Left ventricle myocardium inferior (tissue), 1 donor: Measurements from ENCODE around the gene NAALADL2. TPM values are rescaled to one million over a fixed set of nuclear protein-coding genes. Genes with fewer than 3 reads are reported as not detected.

Source experiments
- DNase-seq: peaks from one replicate; pipeline ENCODE4 v3.0.0-alpha.2; 2020
- H3K27ac ChIP-seq: fragments of 200-600 bp; replicated peaks from 2 replicates; pipeline ENCODE4 v1.8.0; 2021
- H3K27me3 ChIP-seq: fragments of 200-600 bp; 2 replicates; pipeline ENCODE4 v1.8.0; 2021; ENCODE audit warnings: low read depth
- H3K36me3 ChIP-seq: fragments of 200-600 bp; 2 replicates; pipeline ENCODE4 v1.8.0; 2021
- H3K4me1 ChIP-seq: fragments of 200-600 bp; 2 replicates; pipeline ENCODE4 v1.8.0; 2021
- H3K4me3 ChIP-seq: fragments of 200-600 bp; 2 replicates; pipeline ENCODE4 v1.8.0; 2021; ENCODE audit warnings: mild to moderate bottlenecking, moderate library complexity
- H3K9me3 ChIP-seq: fragments of 200-600 bp; replicated peaks from 2 replicates; pipeline ENCODE4 v1.8.0; 2021
- intact Hi-C: fragments of 100-400 bp; cut with micrococcal nuclease; formaldehyde crosslinking; loops from one replicate; pipeline ENCODE4 v1.11.0; 2022
- total RNA-seq: library from RNA; stranded (reverse); fragmentation: NEBNext Ultra II Directional; extraction: Animal tissue kit (Norgen Biotek cat#: 25700); gene quantifications from one replicate; pipeline ENCODE4 v1.2.1, GENCODE V29; 2021
- TF ChIP-seq, protein P1 (sequence below): fragments of 200-600 bp; IDR thresholded peaks from 2 replicates; pipeline ENCODE4 v1.8.0; 2021; ENCODE audit warnings: antibody characterized with exemption, mild to moderate bottlenecking, borderline replicate concordance
- donor health status: DM: no; HTN: yes; CAD: no; lungs with severe emphysema.

NAALADL2 gene
- total RNA-seq, 1 donor from 2014 or later, result 5.8 TPM

DNA sequence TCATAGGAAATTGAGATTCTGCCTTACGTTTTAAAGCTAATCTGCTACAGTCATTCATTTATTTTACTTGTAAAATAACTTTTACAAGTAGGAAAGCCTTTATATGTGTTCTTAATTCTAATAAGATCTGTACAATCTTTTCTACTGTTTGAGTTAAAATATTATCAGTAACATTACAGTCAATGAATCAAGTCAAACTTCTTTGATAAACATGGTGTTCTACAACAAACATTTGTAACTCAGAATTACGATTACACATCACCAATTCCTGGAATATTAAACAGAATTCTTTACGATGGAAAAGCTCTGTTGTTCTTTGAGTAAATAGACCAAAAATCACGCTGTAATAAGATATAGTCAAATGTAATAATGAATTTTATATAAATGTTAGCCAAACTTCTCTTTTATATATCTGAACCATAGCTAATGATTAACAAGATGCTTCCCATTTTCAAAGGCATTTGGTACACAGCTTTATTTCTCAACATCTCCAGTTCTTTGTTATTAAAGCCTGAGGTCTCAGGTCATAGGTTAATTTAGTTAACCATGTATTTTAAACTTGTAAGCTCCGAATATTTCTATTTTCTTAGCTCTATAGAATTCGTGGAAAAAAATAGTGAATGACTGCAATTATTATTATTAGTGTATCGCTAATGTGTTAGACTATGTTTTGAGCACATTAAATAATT is 232.4 kb downstream of the NAALADL2 start:
- Histone ChIP-seq H3K27me3 (no peaks in the 10 kb centered on the region), H3K36me3 (no peaks in the 10 kb centered on the region), H3K9me3 (no peaks in the 10 kb centered on the region), H3K4me1 (no peaks in the 10 kb centered on the region), H3K27ac (no peak overlapping the region), H3K4me3 (no peak overlapping the region)
- DNase-seq, result no peak
- intact Hi-C loops, result no loop called here
- TF ChIP-seq, protein P1, sequence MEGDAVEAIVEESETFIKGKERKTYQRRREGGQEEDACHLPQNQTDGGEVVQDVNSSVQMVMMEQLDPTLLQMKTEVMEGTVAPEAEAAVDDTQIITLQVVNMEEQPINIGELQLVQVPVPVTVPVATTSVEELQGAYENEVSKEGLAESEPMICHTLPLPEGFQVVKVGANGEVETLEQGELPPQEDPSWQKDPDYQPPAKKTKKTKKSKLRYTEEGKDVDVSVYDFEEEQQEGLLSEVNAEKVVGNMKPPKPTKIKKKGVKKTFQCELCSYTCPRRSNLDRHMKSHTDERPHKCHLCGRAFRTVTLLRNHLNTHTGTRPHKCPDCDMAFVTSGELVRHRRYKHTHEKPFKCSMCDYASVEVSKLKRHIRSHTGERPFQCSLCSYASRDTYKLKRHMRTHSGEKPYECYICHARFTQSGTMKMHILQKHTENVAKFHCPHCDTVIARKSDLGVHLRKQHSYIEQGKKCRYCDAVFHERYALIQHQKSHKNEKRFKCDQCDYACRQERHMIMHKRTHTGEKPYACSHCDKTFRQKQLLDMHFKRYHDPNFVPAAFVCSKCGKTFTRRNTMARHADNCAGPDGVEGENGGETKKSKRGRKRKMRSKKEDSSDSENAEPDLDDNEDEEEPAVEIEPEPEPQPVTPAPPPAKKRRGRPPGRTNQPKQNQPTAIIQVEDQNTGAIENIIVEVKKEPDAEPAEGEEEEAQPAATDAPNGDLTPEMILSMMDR, result no peak

DNA sequence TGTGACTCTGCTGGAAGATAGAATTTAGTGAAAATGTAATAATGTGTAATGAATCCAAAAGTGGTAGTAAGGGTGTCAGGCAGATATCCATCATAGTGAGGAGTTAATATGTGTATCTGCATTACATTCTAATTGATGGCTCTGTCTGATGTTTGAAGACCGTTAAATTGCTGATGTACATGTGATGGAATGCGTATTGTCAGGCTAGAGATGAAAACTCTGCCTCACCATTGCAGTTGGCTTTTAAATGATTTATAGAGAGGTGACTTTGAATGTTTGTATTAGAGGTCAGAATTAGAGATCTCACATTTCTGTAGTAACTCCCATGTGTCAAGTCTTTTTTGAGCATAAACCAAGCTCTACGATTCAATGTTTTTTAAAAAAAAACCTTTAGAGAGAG is 234.6 kb downstream of the NAALADL2 start:
- Histone ChIP-seq H3K4me1 (no peaks in the 10 kb centered on the region), H3K9me3 (no peaks in the 10 kb centered on the region), H3K4me3 (no peak overlapping the region), H3K27me3 (no peaks in the 10 kb centered on the region), H3K27ac (no peak overlapping the region), H3K36me3 (no peaks in the 10 kb centered on the region)
- intact Hi-C loops, result no loop called here
- TF ChIP-seq, protein P1, result no peak
- DNase-seq, result no peak

DNA sequence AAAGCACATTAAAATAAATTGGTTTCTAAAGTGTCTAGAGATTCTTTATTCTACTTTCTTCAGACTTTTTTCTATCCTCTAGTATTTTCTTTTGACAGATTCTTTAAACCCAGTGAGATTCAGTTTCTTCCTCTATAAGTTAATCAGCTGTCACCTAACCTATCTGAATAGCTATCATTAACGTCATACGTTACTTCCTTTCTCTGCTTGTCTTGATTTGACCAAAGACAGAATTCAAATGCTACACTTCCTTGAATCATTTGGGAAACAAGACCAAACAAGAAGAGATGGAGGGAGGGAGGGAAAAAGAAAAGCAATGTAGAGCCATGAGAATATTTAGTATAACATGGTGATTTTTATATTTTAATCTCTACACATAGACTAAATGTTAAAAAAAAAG is 235.2 kb downstream of the NAALADL2 start:
- Histone ChIP-seq H3K9me3 (no peaks in the 10 kb centered on the region), H3K27ac (no peak overlapping the region), H3K4me3 (no peak overlapping the region), H3K4me1 (no peaks in the 10 kb centered on the region), H3K36me3 (no peaks in the 10 kb centered on the region), H3K27me3 (no peaks in the 10 kb centered on the region)
- no peak for DNase-seq
- TF ChIP-seq, protein P1, result no peak
- intact Hi-C loops, result no loop called here

DNA sequence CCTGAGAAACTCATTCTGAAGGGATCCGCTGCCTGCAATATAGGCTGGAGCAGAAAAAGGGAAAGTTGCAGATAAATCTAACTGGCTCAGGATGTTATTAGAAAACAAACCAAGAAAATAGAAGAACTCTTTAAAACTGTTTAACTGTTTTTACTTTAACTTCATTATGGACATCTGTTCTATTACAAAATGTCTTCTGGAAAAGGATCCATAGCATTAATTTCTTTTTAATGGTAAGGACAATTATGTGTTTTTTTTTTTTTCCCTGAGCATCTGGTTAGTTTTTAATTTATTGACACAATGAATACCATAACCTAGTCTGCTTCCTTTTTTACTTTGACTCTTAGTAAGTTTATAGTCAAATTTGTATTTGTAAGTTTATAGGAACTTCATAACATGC is 239.5 kb downstream of the NAALADL2 start:
- Histone ChIP-seq H3K36me3 (no peaks in the 10 kb centered on the region), H3K27me3 (no peaks in the 10 kb centered on the region), H3K9me3 (no peaks in the 10 kb centered on the region), H3K4me1 (no peaks in the 10 kb centered on the region), H3K27ac (no peak overlapping the region), H3K4me3 (no peak overlapping the region)
- intact Hi-C loops, result no loop called here
- TF ChIP-seq, protein P1, result no peak
- no peak for DNase-seq

DNA sequence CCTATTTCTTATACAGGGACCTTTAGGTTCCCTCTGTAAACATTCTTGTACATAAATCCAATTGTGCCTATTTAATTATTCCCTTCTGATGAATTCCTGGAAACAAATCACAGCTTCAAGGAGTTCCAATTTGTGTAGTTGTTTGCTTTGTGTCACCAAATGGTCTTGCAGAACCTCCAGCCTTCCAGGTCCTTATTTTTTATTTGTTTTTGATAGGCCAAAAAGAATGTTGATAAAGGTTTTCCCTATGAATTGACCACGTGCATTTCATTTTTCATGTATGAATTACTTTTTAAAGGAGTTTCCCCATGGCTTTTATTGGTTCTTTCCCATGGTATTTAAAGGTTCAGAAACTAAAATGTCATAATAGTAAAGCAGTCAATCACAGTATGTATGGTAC is 243.0 kb downstream of the NAALADL2 start:
- TF ChIP-seq, protein P1, result no peak
- Histone ChIP-seq H3K27me3 (no peaks in the 10 kb centered on the region), H3K36me3 (no peaks in the 10 kb centered on the region), H3K4me3 (no peak overlapping the region), H3K4me1 (no peaks in the 10 kb centered on the region), H3K27ac (no peak overlapping the region), H3K9me3 (no peaks in the 10 kb centered on the region)
- intact Hi-C loops, result no loop called here
- no peak for DNase-seq

DNA sequence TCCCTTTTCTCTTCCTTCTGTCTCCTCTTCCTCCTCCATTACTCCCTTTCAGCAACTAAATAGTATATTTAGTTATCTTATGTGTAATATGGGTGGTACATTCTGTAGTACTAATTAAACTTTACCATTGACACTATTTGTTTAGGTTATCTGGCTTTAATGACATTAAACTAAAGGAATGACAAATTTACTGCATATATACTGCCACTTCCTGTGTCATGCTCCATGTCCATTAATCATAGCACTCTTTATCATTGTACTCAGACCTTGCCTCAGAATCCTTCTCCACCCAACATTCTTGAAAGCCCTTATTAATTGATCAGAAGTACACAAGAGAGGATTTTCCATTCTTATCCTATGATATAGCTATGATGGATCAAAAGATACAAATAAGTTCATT is 244.2 kb downstream of the NAALADL2 start:
- Histone ChIP-seq H3K36me3 (no peaks in the 10 kb centered on the region), H3K4me3 (no peak overlapping the region), H3K27me3 (no peaks in the 10 kb centered on the region), H3K4me1 (no peaks in the 10 kb centered on the region), H3K9me3 (no peaks in the 10 kb centered on the region), H3K27ac (no peak overlapping the region)
- no peak for DNase-seq
- TF ChIP-seq, protein P1, result no peak
- intact Hi-C loops, result no loop called here
